ENCODE measurements around the gene WDR82.

WDR82 gene

GRCh38 chr3:52315006-52315405 is 36.6 kb upstream of the WDR82 start:
- TF ChIP-seq, protein P1, sequence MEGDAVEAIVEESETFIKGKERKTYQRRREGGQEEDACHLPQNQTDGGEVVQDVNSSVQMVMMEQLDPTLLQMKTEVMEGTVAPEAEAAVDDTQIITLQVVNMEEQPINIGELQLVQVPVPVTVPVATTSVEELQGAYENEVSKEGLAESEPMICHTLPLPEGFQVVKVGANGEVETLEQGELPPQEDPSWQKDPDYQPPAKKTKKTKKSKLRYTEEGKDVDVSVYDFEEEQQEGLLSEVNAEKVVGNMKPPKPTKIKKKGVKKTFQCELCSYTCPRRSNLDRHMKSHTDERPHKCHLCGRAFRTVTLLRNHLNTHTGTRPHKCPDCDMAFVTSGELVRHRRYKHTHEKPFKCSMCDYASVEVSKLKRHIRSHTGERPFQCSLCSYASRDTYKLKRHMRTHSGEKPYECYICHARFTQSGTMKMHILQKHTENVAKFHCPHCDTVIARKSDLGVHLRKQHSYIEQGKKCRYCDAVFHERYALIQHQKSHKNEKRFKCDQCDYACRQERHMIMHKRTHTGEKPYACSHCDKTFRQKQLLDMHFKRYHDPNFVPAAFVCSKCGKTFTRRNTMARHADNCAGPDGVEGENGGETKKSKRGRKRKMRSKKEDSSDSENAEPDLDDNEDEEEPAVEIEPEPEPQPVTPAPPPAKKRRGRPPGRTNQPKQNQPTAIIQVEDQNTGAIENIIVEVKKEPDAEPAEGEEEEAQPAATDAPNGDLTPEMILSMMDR (IDR thresholded peaks at IDR 0.05; ENCODE audit: borderline replicate concordance, insufficient read depth, low read depth, low read length): no peak

GRCh38 chr3:52314489-52314888 is 36.0 kb upstream of the WDR82 start:
- TF ChIP-seq, protein P1 (IDR thresholded peaks at IDR 0.05; ENCODE audit: borderline replicate concordance, insufficient read depth, low read depth, low read length): no peak
- no peak overlapping the region for H3K4me3 ChIP-seq (ENCODE audit: low read depth, low read length)

More at GRCh38 chr3:52315006-52315405, 36.6 kb upstream of the WDR82 start:
- H3K4me3 ChIP-seq (ENCODE audit: low read depth, low read length): no peak overlapping the region

DNA sequence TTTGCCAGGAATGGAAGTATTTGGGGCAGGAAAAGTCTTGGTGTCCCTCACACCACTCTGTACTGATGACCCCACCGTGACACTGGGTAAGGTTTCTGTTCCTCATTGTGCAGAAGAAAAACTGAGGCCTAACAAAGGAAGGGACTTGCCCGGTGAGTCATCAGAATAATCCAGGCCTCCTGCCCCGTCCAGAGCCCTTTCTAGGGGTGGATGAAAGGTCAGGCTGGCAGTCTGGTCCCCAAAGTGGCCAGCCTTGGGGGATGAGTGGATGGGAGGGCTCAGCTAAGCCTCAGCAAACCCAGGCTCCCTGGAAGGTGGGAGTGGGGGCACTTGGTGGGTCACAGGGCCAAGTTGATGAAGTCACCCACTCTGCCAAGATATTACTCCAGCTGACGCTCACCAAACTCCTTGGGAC is 35.3 kb upstream of the WDR82 start:
- no peak overlapping the region for H3K4me3 ChIP-seq (ENCODE audit: low read depth, low read length)
- TF ChIP-seq, protein P1 (IDR thresholded peaks at IDR 0.05; ENCODE audit: borderline replicate concordance, insufficient read depth, low read depth, low read length): no peak

- no peak overlapping the region for H3K4me3 ChIP-seq (ENCODE audit: low read depth, low read length)
- TF ChIP-seq, protein P1 (IDR thresholded peaks at IDR 0.05; ENCODE audit: borderline replicate concordance, insufficient read depth, low read depth, low read length): no peak
These were observed 34.8 kb upstream of the WDR82 start for GRCh38 chr3:52313188-52313773.

DNA sequence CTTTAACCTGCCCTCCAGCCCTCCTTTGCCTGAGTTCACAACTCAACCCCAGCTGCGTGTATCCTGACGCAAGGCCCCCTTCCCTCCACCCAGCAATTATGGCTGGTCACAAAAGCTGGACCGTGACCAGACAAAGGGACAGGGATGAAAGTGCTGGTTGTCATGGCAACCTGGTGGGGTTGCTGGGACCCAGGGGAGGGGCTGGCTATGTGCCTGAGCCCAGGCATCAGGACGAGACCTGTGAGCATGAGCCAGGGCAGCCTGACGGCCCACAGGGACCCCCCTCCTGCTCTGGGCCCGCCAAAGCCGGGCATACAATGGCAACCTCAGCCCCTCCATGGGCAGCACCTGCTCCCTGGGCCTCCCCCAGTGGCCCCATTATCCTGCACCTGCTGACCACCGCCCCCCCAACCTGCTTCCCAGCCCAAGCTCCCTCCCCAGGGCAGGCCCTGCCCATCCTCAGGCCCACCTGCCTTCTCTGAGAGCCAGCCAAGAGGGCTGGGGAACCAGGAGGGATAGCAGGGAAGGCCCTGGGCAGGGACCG is 33.2 kb upstream of the WDR82 start:
- TF ChIP-seq, protein P1 (IDR thresholded peaks at IDR 0.05; ENCODE audit: borderline replicate concordance, insufficient read depth, low read depth, low read length): no peak
- H3K4me3 ChIP-seq (ENCODE audit: low read depth, low read length): no peak overlapping the region

DNA sequence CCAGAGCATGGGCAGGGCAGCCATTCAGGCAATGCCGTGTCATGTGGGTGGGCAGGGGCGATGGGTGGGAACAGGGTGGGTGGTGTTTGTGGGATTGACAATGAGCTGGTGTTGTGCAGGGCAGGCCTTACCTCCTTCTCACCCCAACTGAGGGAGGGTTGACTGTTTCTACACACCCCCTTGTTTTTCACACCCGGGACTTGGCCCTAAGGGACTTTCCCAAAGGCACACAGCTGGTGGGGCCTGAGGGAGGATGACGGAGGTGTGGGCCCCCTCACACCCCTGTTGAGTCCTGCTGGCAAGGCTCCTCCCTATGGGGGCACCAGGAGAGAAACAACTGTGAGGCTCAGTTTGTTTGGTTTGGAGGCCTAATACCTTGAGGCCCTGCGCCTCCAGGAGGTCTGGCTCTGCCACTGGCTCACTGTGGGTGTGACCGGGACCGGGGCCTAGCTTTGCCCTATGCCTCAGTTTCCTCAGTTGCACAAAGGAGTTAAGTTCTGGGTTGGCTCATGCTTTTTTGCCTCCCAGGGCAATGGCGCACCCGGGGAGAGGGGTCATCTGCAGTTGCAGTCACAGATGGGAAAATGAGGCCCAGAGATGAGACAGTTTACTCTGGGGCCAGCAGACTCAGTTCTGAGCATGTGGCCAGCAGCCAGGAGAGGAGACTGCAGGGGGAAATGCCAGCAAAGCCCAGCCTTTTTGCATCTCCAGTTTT is 32.6 kb upstream of the WDR82 start:
- TF ChIP-seq, protein P1 (IDR thresholded peaks at IDR 0.05; ENCODE audit: borderline replicate concordance, insufficient read depth, low read depth, low read length): no peak
- no peak overlapping the region for H3K4me3 ChIP-seq (ENCODE audit: low read depth, low read length)

DNA sequence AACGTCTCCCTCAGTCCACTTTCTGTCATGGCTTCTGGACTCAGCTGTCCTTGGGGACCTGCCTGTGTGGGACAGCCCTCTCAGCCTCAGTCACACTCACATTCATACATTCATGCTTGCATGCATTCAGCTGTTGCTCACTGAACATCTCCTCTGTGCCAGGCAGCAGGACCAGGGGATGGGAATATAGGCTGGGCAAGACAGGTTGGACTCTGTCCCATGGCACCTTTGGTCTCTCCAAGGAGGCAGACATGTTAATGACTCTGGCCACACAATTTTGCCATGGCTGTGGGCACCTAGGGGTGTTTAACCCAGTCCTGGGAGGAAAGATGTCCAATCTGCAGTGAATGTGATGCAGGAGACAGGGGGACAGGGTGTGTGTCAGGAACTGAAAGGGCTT is 29.9 kb upstream of the WDR82 start:
- TF ChIP-seq, protein P1 (IDR thresholded peaks at IDR 0.05; ENCODE audit: borderline replicate concordance, insufficient read depth, low read depth, low read length): no peak
- H3K4me3 ChIP-seq (ENCODE audit: low read depth, low read length): no peak overlapping the region

Measured in GM12875 (cell line).